Measurements from ENCODE around the gene CAMTA1.
"Not testable (repeated sequence)": the region's sequence is repeated elsewhere in the genome, so short reads cannot be mapped to it uniquely, and the experiment has no call there.

The CAMTA1 gene

GRCh38 chr1:7695497-7696117 lies 910.4 kb downstream of the CAMTA1 start:
- DNase-seq: no peak

GRCh38 chr1:7698641-7699040 lies 913.4 kb downstream of the CAMTA1 start:
- DNase-seq: no peak

GRCh38 chr1:7702365-7702764 lies 917.1 kb downstream of the CAMTA1 start:
- DNase-seq: peak in 1 of 2 experiments; percentile 33

- peak in 1 of 2 experiments; percentile 47 for DNase-seq
Measured at GRCh38 chr1:7703321-7704213, 918.3 kb downstream of the CAMTA1 start.

GRCh38 chr1:7704214-7705047 lies 919.2 kb downstream of the CAMTA1 start:
- peak; percentile 29 to 96 for DNase-seq

GRCh38 chr1:7705048-7705907 lies 920.0 kb downstream of the CAMTA1 start:
- DNase-seq: peak in 1 of 2 experiments; percentile 54

GRCh38 chr1:7705908-7706216 lies 920.6 kb downstream of the CAMTA1 start:
- peak in 1 of 2 experiments; percentile 54 for DNase-seq

- no peak for DNase-seq
Measured at GRCh38 chr1:7707527-7707926, 922.3 kb downstream of the CAMTA1 start.

GRCh38 chr1:7708065-7708464 lies 922.8 kb downstream of the CAMTA1 start:
- not testable (repeated sequence) for DNase-seq

GRCh38 chr1:7710859-7711258 lies 925.6 kb downstream of the CAMTA1 start:
- no peak for DNase-seq

GRCh38 chr1:7712731-7713323 lies 927.6 kb downstream of the CAMTA1 start:
- no peak for DNase-seq

- DNase-seq: no peak
Measured at GRCh38 chr1:7716506-7716905, 931.3 kb downstream of the CAMTA1 start.

- DNase-seq: no peak
Measured at GRCh38 chr1:7717748-7718368, 932.6 kb downstream of the CAMTA1 start.

GRCh38 chr1:7719468-7720094 lies 934.3 kb downstream of the CAMTA1 start:
- no peak for DNase-seq

- no peak for DNase-seq
Measured at GRCh38 chr1:7721940-7722669, 936.9 kb downstream of the CAMTA1 start.

GRCh38 chr1:7722670-7723012 lies 937.4 kb downstream of the CAMTA1 start:
- no peak for DNase-seq

- DNase-seq: no peak
Measured at GRCh38 chr1:7726623-7727022, 941.4 kb downstream of the CAMTA1 start.

- DNase-seq: peak in 1 of 2 experiments; percentile 11
Measured at GRCh38 chr1:7727809-7728471, 942.7 kb downstream of the CAMTA1 start.

GRCh38 chr1:7729761-7730160 lies 944.5 kb downstream of the CAMTA1 start:
- DNase-seq: no peak

- no peak for DNase-seq
Measured at GRCh38 chr1:7732331-7732730, 947.1 kb downstream of the CAMTA1 start.
